ENCODE results near the gene DEPDC7.
"Not testable (repeated sequence)": the region's sequence is repeated elsewhere in the genome, so short reads cannot be mapped to it uniquely, and the experiment has no call there.

Gene DEPDC7

DNA sequence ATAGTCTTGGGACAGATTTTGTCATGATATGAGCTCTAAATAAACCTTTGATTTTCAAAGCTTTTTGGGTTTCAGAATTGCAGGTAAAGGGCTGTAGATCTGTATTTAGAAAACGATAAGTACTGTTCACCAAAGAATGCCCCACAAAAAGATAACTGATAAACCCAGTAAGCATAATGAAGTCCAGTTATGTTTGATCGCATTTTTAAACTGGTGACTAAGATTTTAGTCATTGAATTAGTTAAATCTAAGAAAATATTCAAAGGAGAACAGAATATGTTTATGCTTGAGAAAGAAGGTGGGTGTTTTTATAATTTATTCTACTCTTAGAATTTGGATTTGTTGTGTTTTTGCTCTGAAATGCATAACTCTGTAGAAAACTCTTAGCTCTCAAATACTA lies 11.6 kb downstream of the DEPDC7 start:
- no peak for DNase-seq
- Histone ChIP-seq H3K4me3 (ENCODE audit: low read depth, low read length) (no peak overlapping the region), H3K36me3 (replicated peaks) (no peaks in the 10 kb centered on the region), H3K27me3 (replicated peaks) (no peaks in the 10 kb centered on the region), H3K27ac (no peak overlapping the region)
- TF ChIP-seq, protein P1, sequence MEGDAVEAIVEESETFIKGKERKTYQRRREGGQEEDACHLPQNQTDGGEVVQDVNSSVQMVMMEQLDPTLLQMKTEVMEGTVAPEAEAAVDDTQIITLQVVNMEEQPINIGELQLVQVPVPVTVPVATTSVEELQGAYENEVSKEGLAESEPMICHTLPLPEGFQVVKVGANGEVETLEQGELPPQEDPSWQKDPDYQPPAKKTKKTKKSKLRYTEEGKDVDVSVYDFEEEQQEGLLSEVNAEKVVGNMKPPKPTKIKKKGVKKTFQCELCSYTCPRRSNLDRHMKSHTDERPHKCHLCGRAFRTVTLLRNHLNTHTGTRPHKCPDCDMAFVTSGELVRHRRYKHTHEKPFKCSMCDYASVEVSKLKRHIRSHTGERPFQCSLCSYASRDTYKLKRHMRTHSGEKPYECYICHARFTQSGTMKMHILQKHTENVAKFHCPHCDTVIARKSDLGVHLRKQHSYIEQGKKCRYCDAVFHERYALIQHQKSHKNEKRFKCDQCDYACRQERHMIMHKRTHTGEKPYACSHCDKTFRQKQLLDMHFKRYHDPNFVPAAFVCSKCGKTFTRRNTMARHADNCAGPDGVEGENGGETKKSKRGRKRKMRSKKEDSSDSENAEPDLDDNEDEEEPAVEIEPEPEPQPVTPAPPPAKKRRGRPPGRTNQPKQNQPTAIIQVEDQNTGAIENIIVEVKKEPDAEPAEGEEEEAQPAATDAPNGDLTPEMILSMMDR (IDR thresholded peaks at IDR 0.05; ENCODE audit: low read depth, low read length, missing control alignments), result no peak
- in situ Hi-C loops (cut with HindIII; ENCODE audit: low pct_ligation_motif_present, low sequenced_read_pairs), result no loop called here

DNA sequence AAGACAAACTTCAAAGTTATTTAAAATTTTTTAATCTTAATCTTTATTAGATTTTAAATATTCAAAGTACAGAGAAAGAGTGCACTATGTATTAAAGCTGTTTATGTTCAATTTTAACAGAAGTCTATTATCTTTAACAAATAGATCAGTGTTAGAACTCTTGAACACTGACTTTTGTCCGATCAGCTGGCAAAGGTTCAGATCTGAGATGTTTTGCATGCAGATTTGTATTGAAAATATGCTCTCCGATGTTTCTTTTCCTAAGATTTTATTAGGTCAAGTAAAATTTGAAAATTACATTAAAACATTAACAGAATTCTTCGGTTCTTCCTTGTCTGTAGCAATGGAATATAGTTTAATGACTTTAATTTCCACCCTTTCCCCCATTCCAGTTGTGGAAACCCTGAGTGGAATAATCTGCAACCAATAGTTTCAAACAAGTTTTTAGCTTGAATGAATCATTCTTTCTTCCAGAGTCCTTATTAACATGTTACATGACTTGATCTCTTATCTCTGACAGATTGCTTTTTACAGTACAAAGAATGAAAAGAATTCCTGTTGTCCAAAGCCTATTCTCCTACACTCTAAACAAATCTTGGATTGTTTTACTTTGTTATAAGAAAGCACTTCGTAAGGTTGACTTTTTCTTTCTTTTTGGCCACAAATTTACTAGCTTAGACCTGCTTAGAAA lies 12.3 kb downstream of the DEPDC7 start:
- H3K36me3 ChIP-seq (replicated peaks), result no peaks in the 10 kb centered on the region
- TF ChIP-seq, protein P1 (IDR thresholded peaks at IDR 0.05; ENCODE audit: low read depth, low read length, missing control alignments), result no peak
- no peaks in the 10 kb centered on the region for H3K27me3 ChIP-seq (replicated peaks)
- in situ Hi-C loops (cut with HindIII; ENCODE audit: low pct_ligation_motif_present, low sequenced_read_pairs), result no loop called here
- DNase-seq, result no peak
- H3K27ac ChIP-seq, result no peak overlapping the region
- H3K4me3 ChIP-seq (ENCODE audit: low read depth, low read length), result no peak overlapping the region

DNA sequence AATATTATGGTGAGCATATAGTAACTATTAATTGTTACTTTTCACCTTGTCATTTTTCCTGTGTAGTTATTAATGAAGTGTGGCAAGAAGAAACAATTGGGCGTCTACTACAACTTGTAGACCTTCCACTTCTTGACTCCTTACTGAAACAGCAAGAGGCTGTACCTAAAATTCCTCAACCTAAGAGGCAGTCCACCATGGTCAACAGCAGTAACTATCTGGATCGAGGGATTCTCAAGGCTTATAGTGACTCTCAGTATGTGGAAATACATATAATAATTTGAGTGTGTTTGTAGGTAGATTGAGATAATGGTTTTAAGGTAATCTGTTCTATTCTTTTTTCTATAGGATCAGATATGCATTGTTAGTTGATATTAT lies 12.8 kb downstream of the DEPDC7 start:
- Histone ChIP-seq H3K4me3 (ENCODE audit: low read depth, low read length) (no peak overlapping the region), H3K27ac (no peak overlapping the region), H3K36me3 (replicated peaks) (no peaks in the 10 kb centered on the region), H3K27me3 (replicated peaks) (no peaks in the 10 kb centered on the region)
- TF ChIP-seq, protein P1 (IDR thresholded peaks at IDR 0.05; ENCODE audit: low read depth, low read length, missing control alignments), result no peak
- in situ Hi-C loops (cut with HindIII; ENCODE audit: low pct_ligation_motif_present, low sequenced_read_pairs), result no loop called here
- DNase-seq, result no peak

DNA sequence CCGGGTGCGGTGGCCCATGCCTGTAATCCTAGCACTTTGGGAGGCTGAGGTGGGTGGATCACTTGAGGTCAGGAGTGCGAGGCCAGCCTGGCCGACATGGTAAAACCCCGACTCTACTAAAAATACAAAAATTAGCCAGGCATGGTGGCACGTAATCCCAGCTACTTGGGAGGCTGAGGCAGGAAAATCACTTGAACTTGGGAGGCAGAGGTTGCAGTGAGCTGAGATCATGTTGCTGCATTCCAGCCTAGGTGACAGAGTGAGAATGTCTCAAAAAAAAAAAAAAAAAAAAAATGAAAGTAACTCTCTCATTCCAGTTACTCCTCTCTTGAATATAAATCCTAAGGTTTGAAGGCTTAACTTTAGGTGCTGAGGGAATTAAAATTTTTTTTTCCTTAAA lies 13.5 kb downstream of the DEPDC7 start:
- H3K27ac ChIP-seq; H3K4me3 ChIP-seq (ENCODE audit: low read depth, low read length); DNase-seq; in situ Hi-C loops (cut with HindIII; ENCODE audit: low pct_ligation_motif_present, low sequenced_read_pairs); H3K27me3 ChIP-seq (replicated peaks); H3K36me3 ChIP-seq (replicated peaks): not testable (repeated sequence)

DNA sequence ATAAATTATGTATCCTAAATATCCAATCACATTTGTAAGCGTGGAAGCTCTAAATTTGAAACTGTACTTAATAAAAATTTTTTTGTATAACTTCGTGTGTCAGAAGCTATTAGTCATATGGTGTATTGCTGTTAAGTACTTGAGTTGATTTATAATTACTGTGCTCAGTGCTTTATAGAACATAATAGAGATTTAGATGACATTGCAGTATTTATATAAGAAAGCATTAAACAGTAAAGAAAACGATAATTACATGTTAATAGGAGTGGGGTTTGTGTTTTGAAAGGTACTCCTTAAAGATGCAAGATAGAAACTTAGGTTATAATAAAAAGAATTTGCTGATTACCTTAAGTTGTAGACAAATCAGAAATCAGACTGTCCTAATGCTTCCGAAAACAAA lies 17.8 kb downstream of the DEPDC7 start:
- no peaks in the 10 kb centered on the region for H3K36me3 ChIP-seq (replicated peaks)
- TF ChIP-seq, protein P1 (IDR thresholded peaks at IDR 0.05; ENCODE audit: low read depth, low read length, missing control alignments), result no peak
- DNase-seq, result no peak
- in situ Hi-C loops (cut with HindIII; ENCODE audit: low pct_ligation_motif_present, low sequenced_read_pairs), result no loop called here
- H3K27ac ChIP-seq, result no peak overlapping the region
- H3K4me3 ChIP-seq (ENCODE audit: low read depth, low read length), result no peak overlapping the region
- H3K27me3 ChIP-seq (replicated peaks), result no peaks in the 10 kb centered on the region

DNA sequence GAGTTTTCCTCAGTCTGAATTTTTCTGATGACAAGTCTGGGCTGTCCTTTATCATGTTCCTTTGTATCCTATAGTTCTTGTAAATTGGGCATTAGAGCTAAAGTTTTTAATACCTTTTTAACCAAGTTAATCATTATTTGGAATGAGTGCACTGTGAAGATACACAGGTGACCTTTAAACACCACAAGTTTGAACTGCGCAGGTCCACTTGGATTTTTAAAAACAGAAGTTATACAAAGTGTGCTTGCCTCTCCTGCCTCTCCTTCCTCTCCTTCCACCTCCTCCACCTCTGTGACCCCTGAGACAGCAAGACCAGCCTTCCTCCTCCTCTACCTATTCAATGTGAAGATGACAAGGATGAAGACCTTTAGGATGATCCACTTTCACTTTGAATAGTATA lies 19.3 kb downstream of the DEPDC7 start:
- H3K27me3 ChIP-seq (replicated peaks), result no peaks in the 10 kb centered on the region
- in situ Hi-C loops (cut with HindIII; ENCODE audit: low pct_ligation_motif_present, low sequenced_read_pairs), result no loop called here
- DNase-seq, result no peak
- H3K36me3 ChIP-seq (replicated peaks), result no peaks in the 10 kb centered on the region
- no peak overlapping the region for H3K27ac ChIP-seq
- no peak overlapping the region for H3K4me3 ChIP-seq (ENCODE audit: low read depth, low read length)
- TF ChIP-seq, protein P1 (IDR thresholded peaks at IDR 0.05; ENCODE audit: low read depth, low read length, missing control alignments), result no peak
